ENCODE measurements around the gene CLASP1.

CLASP1 gene

DNA sequence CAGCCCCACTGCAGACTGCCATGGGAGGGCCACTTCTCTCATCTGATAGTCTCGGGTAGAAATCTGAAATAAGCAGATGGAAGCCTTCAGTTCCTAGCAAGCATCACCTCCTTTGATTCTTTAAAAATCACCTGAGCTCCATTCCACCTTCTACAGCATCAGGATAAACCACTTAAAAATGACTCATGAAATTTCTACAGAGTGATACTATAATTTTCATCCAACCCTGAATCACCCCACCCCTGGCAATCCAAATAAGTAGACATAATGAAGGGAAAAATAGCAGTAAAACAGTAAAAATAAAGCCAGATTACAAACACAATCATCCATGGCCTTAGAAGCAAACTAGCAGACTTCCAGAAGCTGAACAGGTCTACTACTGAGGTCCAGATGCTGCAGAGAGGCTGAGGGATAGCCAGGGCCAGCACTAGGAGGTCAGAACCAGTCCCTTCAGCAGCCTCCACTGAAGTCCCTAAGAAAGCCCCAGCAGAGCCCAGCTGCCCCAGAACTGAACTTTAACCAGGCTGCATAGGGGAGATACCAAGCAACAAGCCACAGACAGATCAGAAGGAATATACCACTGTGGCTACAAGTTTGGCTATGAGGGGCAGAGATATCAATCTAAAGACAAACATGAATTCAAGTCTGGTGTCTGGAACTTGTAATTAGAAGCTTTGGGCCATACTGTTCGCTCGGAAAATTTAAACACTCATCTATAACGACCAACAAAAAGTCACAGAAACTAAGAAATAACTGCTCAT is 173.3 kb downstream of the CLASP1 start:
- CTCF ChIA-PET: no interaction called here
- peaks cover 11% of the 10 kb centered on the region for H3K4me1 Mint-ChIP-seq

DNA sequence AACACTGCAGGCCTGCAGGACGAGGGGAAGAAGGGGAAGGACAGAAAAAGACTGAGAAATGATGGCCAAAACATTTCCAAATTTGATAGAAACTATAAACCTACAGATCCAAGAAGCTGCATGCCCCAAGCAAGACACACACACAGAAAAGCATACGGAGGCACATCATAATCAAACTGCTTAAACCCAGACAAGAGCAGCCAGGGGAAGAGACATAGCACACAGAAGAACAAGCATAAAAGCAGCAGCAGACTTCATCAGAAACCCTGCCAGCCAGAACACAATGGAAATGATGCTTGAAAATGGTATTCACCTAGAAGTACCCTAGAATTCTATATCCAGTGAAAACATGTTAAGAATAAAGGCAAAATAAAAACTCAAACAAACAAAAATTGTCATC is 175.8 kb downstream of the CLASP1 start:
- no peak overlapping the region for H3K27ac Mint-ChIP-seq
- H3K9me3 Mint-ChIP-seq: no peaks in the 10 kb centered on the region
- no peaks in the 10 kb centered on the region for H3K27me3 Mint-ChIP-seq
- no peak overlapping the region for H3K4me3 Mint-ChIP-seq
- CTCF ChIA-PET: no interaction called here
- H3K36me3 Mint-ChIP-seq: peaks cover 15% of the 10 kb centered on the region
- H3K4me1 Mint-ChIP-seq: peaks cover 11% of the 10 kb centered on the region
- DNase-seq: no peak

More for the DNA sequence above, 173.3 kb downstream of the CLASP1 start:
- no peak overlapping the region for H3K27ac Mint-ChIP-seq
- H3K27me3 Mint-ChIP-seq: no peaks in the 10 kb centered on the region
- no peaks in the 10 kb centered on the region for H3K9me3 Mint-ChIP-seq
- peaks cover 4% of the 10 kb centered on the region for H3K36me3 Mint-ChIP-seq
- no peak for DNase-seq
- no peak overlapping the region for H3K4me3 Mint-ChIP-seq

DNA sequence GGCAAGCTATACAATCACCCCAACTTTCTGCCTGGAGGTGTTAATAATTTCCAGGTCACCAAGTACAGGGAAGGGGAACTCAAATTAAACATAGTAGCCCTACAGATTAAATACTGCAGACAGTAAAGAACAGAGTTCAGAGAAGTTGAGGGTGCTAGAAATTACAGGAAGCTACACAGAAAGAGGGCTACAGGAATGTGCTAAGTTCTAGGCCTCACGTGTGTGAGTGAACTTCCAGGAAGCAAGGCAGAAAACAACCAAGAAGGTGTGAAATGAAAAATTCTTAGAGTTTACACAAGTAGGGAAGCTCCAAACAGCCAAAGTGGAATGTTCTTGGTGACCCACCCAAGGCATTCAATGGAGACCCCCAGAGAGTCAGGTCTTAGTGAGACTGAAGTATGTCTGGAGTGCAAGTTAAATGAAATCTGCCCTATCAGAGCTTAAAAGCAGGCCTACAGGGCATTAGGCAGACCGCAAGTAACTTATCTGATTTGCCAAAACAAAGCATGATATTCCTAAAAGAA is 176.7 kb downstream of the CLASP1 start:
- CTCF ChIA-PET: no interaction called here
- Mint-ChIP-seq H3K36me3 (peaks cover 25% of the 10 kb centered on the region), H3K27me3 (no peaks in the 10 kb centered on the region), H3K27ac (no peak overlapping the region), H3K4me3 (no peak overlapping the region), H3K9me3 (no peaks in the 10 kb centered on the region), H3K4me1 (peaks cover 11% of the 10 kb centered on the region)
- DNase-seq: no peak

DNA sequence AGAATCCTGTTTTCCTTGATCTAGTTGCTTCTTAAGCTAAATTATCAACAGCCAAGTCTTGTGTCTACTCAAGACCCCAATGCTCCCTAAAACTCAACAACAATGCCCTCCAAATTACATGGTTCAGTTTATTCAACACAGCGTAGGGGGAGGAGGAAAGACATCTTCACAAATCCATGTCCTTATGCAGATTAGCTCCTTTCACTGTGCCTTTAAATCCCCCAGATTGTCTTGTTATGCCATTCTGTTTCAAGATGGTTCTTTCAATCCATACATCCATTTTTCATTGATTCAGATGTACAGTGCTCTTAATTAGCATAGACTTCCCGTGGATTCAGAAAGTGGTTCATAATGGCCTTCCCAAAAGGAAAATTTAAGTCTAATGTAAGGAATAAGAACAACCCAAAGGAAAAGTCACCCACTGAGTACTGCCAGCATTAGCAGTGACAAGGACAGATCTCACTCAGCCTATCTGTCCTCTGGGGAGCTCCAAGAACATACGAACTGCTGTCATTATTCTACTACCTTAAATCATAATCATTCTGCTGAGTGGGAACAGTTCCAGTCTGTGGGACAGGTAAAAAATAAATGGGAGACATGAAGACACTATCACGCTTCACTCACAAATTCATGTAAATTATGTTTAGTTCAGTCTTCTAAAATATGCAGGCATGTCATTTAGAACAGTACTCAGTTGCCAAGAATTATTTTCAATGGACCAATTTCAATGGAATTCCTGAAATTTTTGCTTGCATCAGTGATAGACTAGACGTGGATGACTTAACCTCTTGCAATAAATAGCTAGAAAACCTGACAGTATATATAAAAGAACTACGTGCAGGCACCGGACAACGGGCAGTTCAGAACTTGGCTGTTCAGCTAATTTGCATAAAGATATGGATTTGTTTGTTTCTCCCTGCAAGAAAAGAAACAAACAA is 177.5 kb downstream of the CLASP1 start:
- Mint-ChIP-seq H3K27me3 (no peaks in the 10 kb centered on the region), H3K27ac (no peak overlapping the region), H3K4me3 (no peak overlapping the region), H3K36me3 (peaks cover 31% of the 10 kb centered on the region), H3K9me3 (no peaks in the 10 kb centered on the region), H3K4me1 (peaks cover 11% of the 10 kb centered on the region)
- CTCF ChIA-PET: no interaction called here
- DNase-seq: no peak

DNA sequence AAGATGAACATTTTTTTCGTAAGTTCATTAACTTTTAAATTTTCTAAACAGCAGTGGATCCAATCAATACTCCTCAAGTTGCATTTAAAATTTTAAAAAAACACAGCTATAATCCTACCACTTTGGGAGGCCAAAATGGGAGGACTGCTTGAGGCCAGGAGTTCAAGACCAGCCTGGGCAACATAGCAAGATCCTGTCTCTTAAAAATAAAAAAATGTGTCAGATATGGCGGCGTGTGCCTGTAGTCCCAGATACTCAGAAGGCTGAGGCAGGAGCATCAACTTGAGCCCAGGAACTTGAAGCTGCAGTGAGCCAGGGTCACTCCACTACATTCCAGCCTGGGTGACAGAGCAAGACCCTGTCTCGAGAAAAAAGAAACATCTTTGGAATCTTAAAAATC is 178.3 kb downstream of the CLASP1 start:
- Mint-ChIP-seq H3K9me3 (no peaks in the 10 kb centered on the region), H3K27me3 (no peaks in the 10 kb centered on the region), H3K4me1 (peaks cover 11% of the 10 kb centered on the region), H3K36me3 (peaks cover 37% of the 10 kb centered on the region), H3K27ac (no peak overlapping the region), H3K4me3 (no peak overlapping the region)
- DNase-seq: no peak
- CTCF ChIA-PET: no interaction called here

DNA sequence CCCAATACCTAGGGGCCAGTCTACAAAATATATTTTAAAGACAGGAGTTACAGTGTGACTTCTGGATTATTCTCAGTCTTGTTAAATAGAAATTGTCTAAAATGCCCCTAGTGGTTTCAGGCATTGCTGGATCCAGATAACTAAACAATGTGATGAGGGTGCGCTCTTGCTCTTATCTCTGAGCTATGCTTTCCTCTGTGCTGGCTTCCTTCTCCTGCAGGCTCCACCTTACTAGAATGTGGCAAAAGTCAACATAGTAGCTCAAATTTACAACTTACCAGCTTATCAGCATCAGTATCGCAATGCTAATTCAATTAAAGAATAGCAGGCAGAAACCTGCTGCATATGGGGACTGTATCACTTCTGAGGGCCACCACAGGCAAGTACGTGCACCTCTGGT is 179.9 kb downstream of the CLASP1 start:
- Mint-ChIP-seq H3K36me3 (peaks cover 43% of the 10 kb centered on the region), H3K4me1 (peaks cover 11% of the 10 kb centered on the region), H3K27me3 (no peaks in the 10 kb centered on the region), H3K9me3 (no peaks in the 10 kb centered on the region), H3K4me3 (no peak overlapping the region), H3K27ac (no peak overlapping the region)
- CTCF ChIA-PET: interaction anchor here (0.8 to 0.9 kb wide), 2 partner anchors 10 to 16 kb away, joined by 3 read pairs; no protein-coding TSS in a partner anchor
- DNase-seq: no peak

DNA sequence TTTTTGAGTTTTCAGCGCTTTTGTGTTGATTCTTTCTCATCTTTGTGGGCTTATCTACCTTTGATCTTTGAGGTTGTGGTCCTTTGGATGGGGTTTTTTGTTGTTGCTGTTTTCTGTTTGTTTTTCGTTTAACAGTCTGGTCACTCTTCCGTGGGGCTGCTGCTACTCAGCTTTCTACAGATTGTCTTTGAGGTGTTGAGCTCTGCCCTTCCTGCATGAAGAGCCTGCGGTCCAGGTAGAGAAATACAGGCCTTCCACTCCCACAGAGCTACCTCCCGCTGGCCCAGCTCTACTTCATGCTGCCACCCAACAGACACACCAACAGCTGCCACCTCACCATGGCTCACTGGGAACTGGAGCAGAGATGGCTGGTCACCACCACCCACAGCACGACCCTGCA is 180.3 kb downstream of the CLASP1 start:
- Mint-ChIP-seq H3K4me1 (peaks cover 11% of the 10 kb centered on the region), H3K27ac (no peak overlapping the region), H3K9me3 (no peaks in the 10 kb centered on the region), H3K4me3 (no peak overlapping the region), H3K36me3 (peaks cover 43% of the 10 kb centered on the region), H3K27me3 (no peaks in the 10 kb centered on the region)
- no peak for DNase-seq
- CTCF ChIA-PET: interaction anchor here (0.9 kb wide), 1 partner anchor 9 kb away, joined by 3 read pairs; no protein-coding TSS in a partner anchor

DNA sequence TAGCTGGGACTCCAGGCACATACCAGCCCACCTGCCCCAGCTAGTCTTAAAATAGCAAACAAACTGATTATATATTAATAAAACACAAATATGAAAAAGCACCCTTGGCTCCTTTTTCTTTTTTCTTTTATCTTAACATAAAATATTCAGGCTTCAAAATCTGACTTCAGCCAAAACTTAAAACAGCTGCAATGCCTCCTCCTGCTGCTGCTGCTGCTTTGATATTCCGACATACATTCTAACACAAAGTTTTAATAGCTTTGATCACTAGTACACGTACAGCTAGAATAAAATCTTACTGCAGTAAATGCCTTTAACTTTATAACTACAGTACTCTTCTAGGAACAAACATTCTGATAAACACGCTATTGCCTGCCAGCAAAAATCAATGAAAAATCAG is 190.0 kb downstream of the CLASP1 start:
- Mint-ChIP-seq H3K4me3 (no peak overlapping the region), H3K9me3 (no peaks in the 10 kb centered on the region), H3K4me1 (no peaks in the 10 kb centered on the region), H3K27ac (no peak overlapping the region), H3K36me3 (peaks cover 22% of the 10 kb centered on the region), H3K27me3 (no peaks in the 10 kb centered on the region)
- CTCF ChIA-PET: interaction anchor here (0.7 to 0.8 kb wide), 2 partner anchors 10 to 30 kb away, joined by 3 read pairs; no protein-coding TSS in a partner anchor
- DNase-seq: no peak

DNA sequence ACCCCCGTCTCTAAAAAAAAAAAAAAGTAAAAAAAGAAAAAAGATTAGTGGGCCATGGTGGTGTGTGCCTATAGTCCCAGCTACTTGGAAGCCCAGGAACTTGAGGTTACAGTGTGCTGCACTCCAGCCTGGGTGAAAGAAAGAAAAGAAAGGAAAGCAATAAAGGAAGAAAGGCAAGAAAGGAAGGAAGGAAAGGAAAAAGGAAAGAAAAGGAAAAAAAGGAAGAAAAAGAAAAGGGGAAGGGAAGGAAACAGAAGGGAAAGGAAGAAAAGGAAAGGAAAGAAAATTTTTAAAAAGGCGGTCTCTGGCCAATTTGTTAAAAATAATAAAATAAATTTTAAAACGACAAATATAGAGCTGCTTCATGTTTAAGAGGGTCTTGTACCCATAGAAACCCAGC is 192.9 kb downstream of the CLASP1 start:
- no peaks in the 10 kb centered on the region for H3K9me3 Mint-ChIP-seq
- CTCF ChIA-PET: no interaction called here

DNA sequence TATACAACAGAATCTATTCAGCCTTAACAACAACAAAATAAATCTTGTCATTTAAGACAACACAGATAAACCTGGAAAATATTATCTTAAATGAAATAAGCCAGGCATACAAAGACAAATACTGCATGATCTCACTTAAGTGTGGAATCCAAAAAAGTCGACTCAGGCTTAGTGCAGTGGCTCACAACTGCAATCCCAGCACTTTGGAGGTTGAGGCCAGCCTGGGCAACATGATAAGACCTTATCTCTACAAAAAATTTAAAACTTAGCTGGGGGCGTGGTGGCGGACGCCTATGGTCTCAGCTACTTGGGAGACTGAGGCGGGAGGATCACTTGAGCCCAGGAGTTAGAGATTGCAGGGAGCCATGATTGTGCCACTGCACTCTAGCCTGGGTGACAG is 193.8 kb downstream of the CLASP1 start:
- Mint-ChIP-seq H3K27me3 (no peaks in the 10 kb centered on the region), H3K9me3 (no peaks in the 10 kb centered on the region), H3K27ac (no peak overlapping the region), H3K4me3 (no peak overlapping the region), H3K4me1 (no peaks in the 10 kb centered on the region), H3K36me3 (peaks cover 29% of the 10 kb centered on the region)
- DNase-seq: no peak
- CTCF ChIA-PET: no interaction called here

More for the DNA sequence above, 192.9 kb downstream of the CLASP1 start:
- Mint-ChIP-seq H3K27ac (no peak overlapping the region), H3K27me3 (no peaks in the 10 kb centered on the region), H3K4me1 (no peaks in the 10 kb centered on the region), H3K4me3 (no peak overlapping the region), H3K36me3 (peaks cover 23% of the 10 kb centered on the region)
- no peak for DNase-seq

DNA sequence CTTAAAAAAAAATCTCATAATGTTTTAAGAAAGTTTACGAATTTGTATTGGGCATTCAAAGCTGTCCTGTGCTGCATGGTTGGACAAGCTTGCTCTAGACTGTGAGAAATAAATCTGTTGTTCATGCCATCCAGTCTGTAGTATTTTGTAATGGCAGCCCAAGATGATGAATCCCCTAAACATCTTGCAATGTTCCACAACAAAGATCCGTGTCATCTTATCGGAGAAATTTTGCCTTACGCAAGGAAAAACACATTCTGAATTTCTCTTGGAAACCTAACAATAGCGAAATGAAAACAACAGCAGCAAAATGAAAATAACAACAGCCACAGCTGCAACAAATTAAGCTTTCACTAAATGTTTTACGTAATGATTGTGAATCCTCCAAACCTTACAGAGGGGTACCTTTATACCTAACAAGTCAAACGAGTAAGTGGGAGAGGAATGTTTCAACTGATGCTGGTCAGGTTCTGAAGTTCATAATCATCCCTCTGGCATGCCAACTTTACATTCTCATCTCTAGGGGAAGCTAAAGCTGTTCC is 194.6 kb downstream of the CLASP1 start:
- no peaks in the 10 kb centered on the region for H3K9me3 Mint-ChIP-seq
- no peaks in the 10 kb centered on the region for H3K4me1 Mint-ChIP-seq
- no peaks in the 10 kb centered on the region for H3K27me3 Mint-ChIP-seq
- no peak overlapping the region for H3K27ac Mint-ChIP-seq
- CTCF ChIA-PET: no interaction called here
- peaks cover 29% of the 10 kb centered on the region for H3K36me3 Mint-ChIP-seq
- no peak for DNase-seq
- no peak overlapping the region for H3K4me3 Mint-ChIP-seq

DNA sequence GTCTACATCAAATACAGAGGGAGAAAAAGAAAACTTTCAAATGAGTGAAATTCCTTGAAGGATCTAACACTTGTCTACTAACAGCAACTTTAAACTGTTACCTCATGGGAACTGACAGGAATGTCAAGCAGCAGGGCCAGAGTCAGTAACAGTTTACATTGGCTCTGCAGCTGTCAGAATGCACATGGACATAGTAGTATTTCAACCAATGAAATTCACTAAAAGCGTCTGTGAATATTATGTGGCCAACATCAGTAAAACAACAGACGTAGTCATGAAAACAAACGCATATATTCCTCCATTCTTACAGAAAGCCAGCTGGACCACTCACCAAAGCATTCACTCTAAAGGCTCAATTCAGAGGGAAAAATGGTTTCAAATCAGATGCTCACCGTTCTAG is 197.9 kb downstream of the CLASP1 start:
- peaks cover 51% of the 10 kb centered on the region for H3K36me3 Mint-ChIP-seq
- H3K27ac Mint-ChIP-seq: no peak overlapping the region
- H3K9me3 Mint-ChIP-seq: no peaks in the 10 kb centered on the region
- no peak overlapping the region for H3K4me3 Mint-ChIP-seq
- DNase-seq: no peak
- H3K4me1 Mint-ChIP-seq: no peaks in the 10 kb centered on the region
- CTCF ChIA-PET: no interaction called here
- no peaks in the 10 kb centered on the region for H3K27me3 Mint-ChIP-seq

DNA sequence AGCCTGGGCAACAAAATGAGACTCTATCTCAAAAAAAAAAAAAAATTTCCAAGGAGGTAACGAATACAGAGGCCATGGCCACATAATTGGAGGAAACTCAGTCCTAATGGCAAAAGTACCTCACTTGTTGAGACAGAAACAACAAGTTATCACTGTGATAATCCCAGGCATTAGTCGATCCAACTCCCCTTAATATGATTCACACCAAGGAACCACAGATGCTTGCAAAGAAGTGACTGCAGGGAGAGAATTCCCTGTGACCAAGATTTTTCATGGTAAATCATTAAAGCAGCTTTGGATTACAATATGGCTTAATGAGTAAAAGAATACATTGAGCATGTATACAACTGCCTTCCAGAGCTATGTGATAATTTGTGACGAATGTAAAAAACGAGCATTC is 199.0 kb downstream of the CLASP1 start:
- Mint-ChIP-seq H3K4me1 (no peaks in the 10 kb centered on the region), H3K9me3 (no peaks in the 10 kb centered on the region), H3K27me3 (no peaks in the 10 kb centered on the region), H3K36me3 (peaks cover 54% of the 10 kb centered on the region), H3K27ac (no peak overlapping the region), H3K4me3 (no peak overlapping the region)
- CTCF ChIA-PET: no interaction called here
- DNase-seq: no peak

DNA sequence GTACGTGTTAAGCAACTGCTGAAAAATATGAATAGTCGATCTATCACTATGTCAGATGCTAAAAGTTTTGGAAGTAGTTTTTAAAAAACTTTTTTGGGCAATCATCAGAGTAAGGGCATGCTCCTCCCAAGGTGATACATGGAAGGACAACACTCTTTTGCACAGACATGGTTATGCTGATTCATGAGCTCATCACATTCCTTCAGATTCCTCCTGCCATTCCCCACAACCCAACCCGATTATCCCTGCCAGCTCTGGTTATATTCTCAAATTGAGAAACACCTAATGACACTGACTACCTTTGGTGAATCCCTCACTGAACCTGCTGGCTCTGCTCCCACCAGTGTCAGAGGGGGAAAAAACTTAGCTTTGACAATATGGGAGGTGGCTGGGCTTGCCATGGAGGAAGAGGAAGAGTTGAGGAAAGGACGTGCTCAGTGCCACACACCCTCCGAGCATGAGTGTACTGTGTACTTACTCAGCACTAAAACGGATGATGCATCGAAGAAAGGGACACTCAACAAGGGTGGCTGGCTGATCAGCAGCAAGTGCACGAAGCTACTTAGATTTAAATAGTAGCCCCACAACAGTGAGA is 202.5 kb downstream of the CLASP1 start:
- H3K4me3 Mint-ChIP-seq: no peak overlapping the region
- no peaks in the 10 kb centered on the region for H3K27me3 Mint-ChIP-seq
- H3K9me3 Mint-ChIP-seq: no peaks in the 10 kb centered on the region
- no peak for DNase-seq
- no peaks in the 10 kb centered on the region for H3K4me1 Mint-ChIP-seq
- CTCF ChIA-PET: no interaction called here
- peaks cover 71% of the 10 kb centered on the region for H3K36me3 Mint-ChIP-seq
- H3K27ac Mint-ChIP-seq: no peak overlapping the region

Measured in activated naive CD4-positive, alpha-beta T cell treated with anti-CD3 and anti-CD28 coated beads, Interleukin-2, amount 10 ng/mL, durations not matched to agents 7 days and 5 days (primary cell).